ENCODE results near the gene MRFAP1.

MRFAP1 gene

DNA sequence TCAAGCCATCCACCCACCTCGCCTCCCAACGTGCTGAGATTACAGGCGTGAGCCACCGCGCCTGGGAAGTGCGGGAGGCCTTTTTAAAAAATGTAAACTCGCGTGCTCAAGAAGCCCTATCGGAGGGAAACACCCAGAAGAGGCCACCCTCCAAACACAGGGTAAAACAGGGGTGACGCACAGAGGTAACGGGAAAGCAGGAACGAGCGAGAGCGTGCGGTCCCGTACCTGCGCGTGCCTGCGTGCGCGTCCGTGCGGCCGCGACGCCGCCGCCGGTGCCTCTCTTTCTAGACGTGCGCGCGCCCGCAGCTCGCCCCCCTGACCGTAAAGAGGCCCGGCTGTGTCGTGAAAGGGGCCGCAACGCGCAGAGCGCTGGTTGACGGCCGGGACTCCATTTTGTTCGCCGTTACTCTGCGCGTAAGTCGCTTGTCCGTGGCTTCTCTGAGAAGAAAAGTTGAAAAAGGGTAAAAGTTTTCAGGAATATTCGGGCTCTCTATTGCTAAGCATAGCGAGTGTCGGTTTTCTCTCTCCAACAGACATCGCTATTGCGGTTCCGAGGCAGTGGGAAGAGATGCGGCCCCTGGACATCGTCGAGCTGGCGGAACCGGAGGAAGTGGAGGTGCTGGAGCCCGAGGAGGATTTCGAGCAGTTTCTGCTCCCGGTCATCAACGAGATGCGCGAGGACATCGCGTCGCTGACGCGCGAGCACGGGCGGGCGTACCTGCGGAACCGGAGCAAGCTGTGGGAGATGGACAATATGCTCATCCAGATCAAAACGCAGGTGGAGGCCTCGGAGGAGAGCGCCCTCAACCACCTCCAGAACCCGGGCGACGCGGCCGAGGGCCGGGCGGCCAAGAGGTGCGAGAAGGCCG, at the start of gene MRFAP1:
TSS of gene MRFAP1 (plus strand) at position 394 of the 872 bp plus-strand sequence. CDS start at position 572, 178 bp downstream.
- DNase-seq (ENCODE audit: low read depth in 3 of 3): peak; percentile 88 to 92 (median 89)

DNA sequence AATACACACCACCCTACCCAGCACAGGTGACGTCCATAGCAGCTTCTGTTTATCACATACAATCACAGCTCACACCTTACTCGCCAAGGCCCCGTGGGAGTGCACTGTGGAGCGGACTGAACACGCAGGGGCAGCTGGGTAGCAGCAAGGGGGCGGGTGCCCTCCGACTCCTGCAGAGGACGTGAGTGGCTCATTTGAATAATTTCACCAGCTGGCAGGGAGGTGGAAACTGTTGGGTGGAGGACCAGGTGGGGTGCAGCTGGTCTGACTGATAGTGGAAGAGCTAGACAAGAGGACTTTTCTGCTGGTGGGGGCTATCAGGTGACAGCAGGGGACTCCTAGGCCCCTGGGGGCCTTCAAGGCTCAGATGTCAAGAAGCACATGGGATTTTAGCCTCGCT, 49.2 kb upstream of the MRFAP1 start:
- no peak for DNase-seq (ENCODE audit: low read depth in 3 of 3)

DNA sequence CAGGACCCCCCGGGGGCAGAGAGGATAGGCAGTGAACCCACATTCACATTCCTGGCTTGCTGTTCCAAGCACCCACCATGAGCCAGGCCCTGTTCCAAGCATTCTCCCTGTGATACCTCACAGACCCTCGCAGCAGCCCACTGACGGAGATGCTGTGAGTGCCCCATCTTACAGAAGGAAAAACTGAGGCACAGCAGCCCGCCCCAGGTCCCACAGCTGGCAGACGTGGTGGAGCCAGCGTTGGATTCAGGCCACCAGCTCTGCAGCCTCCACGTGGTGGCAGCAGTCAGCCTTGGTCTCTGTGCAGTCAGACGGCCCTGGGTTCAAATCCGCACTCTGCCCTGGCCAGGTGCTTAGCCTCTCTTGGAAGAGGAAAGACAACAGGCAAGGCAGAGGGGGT, 48.7 kb upstream of the MRFAP1 start:
- DNase-seq (ENCODE audit: low read depth in 3 of 3): no peak

DNA sequence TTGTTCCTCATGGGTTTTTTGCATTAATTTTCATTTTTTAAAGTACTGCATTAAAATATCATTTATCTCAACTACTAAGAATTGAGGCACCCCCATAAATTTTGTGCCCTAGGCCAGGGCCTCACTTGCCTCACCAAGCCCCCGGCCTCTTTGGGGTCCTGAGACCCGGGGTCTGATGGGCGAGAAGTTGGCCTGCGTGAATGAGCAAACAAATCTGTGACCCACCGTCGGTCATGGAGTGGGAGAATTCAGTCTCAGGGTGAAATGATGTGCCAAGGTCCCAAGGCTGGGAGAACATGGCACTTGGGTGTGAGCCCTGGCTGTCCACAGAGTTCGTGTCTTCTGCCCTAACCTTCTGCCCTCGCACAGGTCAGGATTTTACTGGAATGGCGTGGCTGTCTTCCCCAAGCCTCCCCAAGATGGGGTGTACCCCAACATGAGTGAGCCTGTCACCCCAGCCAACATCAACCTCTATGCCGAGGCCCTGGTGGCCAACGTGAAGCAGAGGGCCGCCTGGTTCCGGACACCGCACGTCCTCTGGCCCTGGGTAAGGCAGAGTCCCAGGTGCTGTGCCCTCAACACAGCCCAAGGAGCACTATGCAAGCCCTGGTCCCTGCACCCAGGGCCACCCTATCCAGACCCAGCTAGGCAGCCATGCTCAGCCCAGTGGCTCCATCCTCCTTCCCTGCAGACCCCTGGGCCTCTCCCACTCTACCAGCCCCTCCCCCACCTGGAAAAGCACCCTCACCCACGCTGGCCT, 47.5 kb upstream of the MRFAP1 start:
- DNase-seq (ENCODE audit: low read depth in 3 of 3): no peak

DNA sequence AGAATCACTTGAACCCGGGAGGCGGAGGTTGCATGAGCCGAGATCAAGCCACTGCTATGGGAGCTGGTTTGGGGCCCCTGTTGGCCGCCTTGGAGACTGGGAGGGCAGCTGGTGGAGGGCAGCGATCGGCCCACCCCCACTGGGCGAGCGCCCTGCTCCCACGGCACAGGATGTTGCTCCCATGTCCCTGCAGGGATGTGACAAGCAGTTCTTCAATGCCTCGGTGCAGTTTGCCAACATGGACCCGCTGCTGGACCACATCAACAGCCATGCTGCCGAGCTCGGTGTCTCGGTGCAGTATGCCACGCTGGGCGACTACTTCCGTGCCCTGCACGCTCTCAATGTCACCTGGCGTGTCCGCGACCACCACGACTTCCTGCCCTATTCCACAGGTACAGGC, 46.1 kb upstream of the MRFAP1 start:
- no peak for DNase-seq (ENCODE audit: low read depth in 3 of 3)

DNA sequence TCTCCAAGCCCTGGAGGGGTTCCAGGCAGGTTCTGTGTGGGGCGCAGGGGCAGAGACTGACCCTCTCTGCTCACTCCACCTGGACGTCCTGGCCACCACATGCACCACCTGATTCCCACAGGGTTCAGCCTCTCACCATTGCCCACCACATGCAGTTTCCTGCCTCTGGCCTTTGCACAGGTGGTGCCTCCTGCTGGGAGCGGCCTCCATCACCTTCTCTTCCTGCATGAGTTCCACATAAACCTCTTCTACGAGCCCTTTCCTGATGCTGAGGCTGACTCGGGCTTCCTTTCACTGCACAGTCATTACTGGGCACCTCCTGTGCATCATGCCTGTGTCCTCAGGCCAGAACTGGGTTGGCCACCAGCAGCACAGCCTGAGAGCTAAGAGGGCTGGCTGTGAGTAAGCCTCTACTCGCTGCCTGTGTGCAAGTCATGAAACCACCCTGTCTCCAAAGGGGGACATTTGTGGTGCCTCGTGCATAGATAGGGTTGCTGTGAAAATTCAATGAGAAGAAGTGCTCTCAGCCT, 45.6 kb upstream of the MRFAP1 start:
- no peak for DNase-seq (ENCODE audit: low read depth in 3 of 3)

DNA sequence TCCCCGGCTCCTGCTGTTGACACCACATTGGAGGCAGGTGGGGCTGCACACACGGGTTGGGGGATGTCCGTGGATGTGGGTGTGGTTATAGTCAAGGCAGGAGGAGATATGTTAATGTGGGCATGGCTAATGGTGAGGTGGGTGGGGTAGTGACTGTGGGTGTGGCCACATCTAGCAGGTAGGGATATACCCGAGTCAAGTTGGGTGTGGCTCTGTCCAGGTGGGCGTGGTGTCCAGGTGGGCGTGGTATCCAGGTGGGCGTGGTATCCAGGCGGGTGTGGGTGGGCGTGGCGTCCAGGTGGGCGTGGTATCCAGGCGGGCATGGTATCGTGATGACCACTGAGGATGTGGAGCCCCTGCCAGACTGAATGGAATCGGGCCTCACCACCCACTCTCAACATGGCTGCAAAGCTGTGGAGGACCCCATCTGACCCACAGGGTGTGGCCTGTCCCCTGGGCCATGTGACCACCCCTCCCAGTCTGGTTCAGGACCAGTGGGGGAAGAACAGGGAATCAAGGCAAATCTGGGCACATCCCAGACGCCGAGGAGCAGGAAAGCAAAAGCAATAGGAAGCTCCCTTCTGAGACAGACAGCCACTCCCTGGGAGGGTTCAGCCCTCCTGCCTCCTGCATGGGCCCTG, 44.5 kb upstream of the MRFAP1 start:
- no peak for DNase-seq (ENCODE audit: low read depth in 3 of 3)

DNA sequence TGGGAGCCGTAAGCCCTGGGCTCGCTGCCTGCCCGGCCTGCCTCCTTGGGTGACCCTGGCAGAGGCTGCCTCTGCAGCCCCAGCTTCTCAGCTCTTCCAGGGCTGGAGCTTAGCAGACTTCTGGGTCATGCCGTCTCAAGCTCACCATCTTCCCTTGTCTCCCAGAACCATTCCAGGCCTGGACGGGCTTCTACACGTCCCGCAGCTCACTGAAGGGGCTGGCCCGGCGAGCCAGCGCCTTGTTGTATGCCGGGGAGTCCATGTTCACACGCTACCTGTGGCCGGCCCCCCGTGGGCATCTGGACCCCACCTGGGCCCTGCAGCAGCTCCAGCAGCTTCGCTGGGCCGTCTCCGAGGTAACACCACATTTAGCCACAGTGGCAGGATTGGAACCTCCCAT, 43.5 kb upstream of the MRFAP1 start:
- DNase-seq (ENCODE audit: low read depth in 3 of 3): no peak

DNA sequence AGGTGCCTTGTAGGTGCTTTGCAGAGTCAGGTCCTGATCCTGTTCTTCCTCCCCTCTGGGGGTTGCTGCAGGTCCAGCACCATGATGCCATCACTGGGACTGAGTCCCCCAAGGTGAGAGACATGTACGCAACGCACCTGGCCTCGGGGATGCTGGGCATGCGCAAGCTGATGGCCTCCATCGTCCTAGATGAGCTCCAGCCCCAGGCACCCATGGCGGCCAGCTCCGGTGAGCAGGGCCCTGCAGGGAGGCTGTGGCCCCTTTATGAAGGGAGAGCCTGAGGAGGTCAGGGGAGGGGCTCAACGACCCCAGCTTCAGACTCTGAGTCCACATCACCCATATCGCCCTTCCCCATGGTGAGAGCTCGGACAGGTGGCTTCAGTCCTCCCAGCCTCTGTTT, 42.4 kb upstream of the MRFAP1 start:
- no peak for DNase-seq (ENCODE audit: low read depth in 3 of 3)

DNA sequence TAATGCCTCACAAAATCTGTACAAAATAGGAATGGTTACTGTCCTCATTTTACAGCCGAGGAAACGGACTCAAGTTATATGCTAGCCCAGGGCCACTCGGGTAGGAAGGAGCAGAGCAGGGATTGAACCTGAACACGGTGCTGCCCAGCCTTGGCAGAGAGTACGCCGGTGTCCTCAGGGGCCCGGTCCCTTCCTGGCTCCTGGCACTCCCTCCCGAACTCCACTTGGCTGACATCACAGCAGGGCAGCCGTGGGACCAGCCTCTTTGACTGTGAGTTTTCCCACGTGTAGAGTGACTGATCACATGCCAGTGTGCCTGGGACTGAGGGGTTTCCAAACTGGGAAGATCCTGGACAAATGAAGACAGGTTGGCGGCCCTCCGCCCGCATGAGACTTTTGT, 41.8 kb upstream of the MRFAP1 start:
- DNase-seq (ENCODE audit: low read depth in 3 of 3): no peak

DNA sequence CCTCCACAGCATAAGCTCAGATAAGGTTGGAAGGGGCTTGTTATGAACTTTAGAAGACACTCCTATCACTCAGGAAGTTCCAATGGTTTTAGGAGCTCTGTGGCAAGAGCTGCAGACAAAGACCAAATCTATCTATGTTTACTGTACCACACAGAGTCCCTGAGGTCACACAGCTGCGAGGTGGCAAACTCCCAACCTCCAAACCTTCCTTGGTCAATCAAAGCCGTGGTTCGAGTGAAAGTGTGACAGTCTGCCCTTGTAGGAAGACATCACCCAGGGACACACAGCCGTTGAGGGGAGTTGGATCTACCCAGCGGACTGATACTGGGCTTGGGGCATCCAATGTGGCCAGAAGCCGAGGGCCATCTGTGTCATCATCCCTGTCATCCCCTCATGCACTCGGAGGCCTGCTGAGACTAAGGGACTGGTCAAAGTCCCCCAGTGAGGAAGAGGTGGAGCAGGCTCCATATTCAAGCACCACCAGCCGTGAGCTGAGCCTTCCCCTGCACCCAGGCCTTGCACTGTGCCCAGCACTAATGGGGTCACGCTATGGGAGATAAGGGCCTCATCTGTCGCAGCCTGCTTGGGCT, 38.7 kb upstream of the MRFAP1 start:
- DNase-seq (ENCODE audit: low read depth in 3 of 3): no peak

DNA sequence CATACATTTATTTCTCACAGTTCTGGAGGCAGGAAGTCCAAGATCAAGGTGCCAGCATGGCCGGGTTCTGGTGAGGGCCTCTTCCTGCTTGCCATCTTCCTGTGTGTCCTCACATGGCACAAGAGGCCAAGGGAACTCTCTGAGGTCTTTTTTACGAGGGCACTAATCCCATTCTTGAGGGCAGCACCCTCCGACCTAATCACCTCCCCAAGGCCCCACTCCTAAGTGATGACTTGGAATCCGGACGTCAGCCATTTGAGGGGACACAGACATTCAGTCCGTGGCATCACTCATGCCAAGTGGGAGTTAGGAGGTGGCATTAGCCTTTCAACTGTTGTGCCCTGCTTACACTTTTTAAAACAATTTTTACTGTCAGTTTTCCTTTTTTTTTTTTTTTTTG, 38.2 kb upstream of the MRFAP1 start:
- no peak for DNase-seq (ENCODE audit: low read depth in 3 of 3)

DNA sequence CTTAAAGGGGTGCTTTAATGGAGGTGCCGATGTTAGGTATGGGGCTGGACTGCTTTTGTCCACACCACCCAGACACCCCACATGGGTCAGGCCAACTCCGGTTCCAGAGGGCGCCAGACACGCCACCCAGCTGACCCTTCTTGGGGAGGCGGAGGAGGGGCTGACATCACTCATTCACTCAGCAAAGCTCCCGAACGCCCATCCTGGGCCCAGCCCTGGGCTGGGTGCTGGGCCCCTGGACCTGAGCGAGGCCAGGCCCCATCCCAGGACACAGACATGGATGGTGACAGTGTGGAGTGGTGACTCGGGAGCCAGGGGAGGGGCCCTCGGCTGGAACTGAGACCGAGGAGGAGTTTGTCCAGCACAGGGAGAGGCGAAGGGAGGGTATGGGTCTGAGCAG, 37.4 kb upstream of the MRFAP1 start:
- DNase-seq (ENCODE audit: low read depth in 3 of 3): no peak

DNA sequence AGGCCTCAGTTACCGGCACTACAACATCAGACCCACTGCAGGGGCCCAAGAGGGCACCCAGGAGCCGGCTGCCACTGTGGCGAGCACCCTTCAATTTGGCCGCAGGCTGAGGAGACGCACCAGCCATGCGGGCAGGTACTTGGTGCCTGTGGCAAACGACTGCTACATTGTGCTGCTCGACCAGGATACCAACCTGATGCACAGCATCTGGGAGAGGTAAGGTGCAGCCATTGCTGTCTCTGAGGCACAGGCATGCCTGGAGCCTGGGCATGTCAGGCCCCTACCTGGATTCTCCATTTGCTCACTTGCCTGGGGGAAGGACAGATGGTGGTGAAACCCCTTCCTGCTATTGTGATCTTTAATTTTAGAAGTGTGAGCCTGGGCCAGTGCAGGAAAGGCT, 35.4 kb upstream of the MRFAP1 start:
- DNase-seq (ENCODE audit: low read depth in 3 of 3): no peak

DNA sequence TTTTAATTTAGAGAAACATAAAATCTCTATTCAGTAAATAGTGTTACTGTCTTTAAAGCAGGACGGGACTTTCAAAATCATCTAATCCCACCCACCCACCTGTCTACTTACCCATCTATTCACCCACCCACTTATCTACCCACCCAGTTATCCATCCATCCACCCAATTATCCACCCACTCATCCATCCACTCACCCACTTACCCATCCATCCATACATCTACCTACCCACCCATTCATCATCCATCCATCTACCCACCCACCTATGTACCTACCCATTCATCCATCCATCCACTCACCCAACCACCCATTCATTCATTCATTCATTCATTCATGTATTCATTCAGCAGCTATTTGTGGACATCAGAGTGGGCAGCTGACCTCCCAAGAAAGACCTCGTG, 34.9 kb upstream of the MRFAP1 start:
- no peak for DNase-seq (ENCODE audit: low read depth in 3 of 3)

DNA sequence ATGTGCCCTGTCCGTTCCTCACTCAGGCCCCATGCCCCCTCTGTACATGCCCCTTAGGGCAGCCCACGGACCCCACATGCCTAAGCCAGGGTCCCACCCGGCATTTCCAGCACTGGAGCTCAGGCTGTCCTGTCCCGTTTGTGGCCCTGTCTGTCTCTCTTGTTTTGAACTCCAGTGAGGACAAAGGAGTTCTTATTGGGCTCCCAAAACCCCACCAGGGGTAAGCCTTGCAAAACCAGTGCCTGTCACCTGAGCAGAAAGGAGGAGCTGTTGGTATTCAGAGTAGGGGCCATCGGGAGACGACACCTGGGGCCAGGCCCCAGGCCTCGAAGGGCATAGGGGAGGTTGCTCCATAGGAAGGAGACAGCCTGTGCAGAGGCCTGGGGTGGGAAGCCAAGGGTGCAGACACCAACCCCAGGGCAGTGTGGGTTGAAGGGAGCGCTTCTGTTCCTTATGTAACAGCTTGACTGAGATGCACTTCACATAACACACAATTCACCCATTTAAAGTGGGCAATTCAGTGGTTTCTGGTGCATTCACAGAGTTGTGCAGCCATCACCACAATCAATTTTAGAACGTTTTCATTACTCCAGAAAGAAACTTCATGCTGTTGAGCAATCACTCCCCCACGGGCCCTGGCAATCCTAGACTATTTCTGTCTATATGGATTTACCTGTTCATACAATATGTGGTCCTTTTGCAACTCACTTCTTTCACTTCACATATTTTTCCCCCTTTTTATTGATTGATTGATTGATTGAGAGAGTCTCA, 33.8 kb upstream of the MRFAP1 start:
- DNase-seq (ENCODE audit: low read depth in 3 of 3): no peak

DNA sequence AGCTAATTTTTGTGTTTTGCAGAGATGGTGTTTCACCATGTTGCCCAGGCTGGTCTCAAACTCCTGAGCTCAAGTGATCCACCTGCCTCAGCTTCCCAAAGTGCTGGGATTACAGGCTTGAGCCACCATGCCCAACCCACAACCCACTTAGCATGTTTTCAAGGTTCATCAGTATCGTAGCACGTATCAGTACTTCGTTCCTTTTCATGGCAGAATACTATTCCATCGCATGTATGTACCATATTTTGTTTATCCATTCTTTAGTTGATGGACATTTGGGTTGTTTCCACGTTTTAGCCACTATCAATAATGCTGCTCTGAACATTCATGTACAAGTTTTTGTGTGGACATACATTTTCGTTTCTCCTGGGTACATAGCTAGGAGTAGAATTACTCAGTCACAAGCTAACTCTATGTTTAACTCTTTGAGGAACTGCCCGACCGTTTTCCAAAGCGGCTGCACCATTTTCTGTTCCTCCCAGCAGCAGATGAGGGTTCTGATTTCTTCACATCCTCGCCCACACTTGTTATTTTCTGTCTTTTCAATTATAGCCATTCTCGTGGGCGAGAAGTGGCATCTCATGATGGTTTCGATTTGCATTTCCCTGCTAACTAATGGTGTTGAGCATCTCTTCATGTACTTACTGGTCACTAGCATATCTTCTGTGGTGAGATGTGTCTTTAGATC, 33.0 kb upstream of the MRFAP1 start:
- DNase-seq (ENCODE audit: low read depth in 3 of 3): no peak

DNA sequence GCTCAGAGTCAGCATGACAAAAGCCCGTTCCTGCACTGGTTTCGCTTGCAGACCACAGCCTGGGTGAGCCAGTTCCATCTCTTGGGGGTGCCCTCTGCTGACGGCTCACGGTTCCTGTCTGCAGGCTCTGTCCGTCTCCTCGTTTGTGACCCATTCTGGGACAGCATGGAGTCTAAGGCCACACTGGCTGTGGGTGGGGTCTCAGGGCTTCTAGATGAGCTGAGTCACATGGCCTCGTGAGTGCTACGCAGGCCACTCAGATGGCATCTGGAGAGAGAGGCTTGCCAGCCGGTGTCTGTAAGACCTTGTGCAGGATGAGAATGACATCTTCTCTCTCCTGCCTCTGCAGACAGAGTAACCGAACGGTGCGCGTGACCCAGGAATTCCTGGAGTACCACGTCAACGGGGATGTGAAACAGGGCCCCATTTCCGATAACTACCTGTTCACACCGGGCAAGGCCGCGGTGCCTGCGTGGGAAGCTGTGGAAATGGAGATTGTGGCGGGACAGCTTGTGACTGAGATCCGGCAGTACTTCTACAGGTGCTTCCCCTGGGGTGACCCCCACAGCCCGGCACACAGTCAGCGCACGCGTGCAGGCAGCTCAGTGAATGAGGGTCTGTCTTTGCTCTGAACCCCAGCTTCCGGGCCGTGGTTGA, 31.6 kb upstream of the MRFAP1 start:
- no peak for DNase-seq (ENCODE audit: low read depth in 3 of 3)

DNA sequence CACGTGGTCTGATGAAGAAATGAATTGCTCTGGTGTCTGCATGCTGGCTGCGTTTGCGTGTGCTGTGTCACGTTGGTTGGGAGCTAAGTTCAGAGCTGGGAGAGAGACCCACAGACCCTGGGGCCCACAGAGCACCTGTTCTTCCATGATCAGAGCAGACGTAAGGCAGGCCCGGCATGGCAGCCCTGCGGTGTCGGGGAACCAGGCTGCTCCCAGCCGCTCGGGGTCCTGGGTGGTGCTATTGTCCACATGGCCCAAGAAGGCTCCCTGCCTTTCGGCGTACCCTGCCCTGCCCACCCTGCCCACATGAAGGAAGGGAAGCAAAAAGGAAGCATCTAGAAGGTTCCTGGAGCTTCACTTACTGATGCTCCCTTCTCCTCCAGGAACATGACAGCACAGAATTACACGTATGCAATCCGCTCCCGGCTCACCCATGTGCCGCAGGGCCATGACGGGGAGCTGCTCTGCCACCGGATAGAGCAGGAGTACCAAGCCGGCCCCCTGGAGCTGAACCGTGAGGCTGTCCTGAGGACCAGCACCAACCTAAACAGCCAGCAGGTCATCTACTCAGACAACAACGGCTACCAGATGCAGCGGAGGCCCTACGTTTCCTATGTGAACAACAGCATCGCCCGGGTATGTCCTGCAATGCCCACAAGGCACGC, 30.9 kb upstream of the MRFAP1 start:
- DNase-seq (ENCODE audit: low read depth in 3 of 3): no peak
